Measurements from ENCODE around the gene GRHL3. TPM values are rescaled to one million over a fixed set of nuclear protein-coding genes. Genes with fewer than 3 reads are reported as not detected.

Gene GRHL3
- total RNA-seq, 1 experiment from 2014 or later, result 1.1 TPM

DNA sequence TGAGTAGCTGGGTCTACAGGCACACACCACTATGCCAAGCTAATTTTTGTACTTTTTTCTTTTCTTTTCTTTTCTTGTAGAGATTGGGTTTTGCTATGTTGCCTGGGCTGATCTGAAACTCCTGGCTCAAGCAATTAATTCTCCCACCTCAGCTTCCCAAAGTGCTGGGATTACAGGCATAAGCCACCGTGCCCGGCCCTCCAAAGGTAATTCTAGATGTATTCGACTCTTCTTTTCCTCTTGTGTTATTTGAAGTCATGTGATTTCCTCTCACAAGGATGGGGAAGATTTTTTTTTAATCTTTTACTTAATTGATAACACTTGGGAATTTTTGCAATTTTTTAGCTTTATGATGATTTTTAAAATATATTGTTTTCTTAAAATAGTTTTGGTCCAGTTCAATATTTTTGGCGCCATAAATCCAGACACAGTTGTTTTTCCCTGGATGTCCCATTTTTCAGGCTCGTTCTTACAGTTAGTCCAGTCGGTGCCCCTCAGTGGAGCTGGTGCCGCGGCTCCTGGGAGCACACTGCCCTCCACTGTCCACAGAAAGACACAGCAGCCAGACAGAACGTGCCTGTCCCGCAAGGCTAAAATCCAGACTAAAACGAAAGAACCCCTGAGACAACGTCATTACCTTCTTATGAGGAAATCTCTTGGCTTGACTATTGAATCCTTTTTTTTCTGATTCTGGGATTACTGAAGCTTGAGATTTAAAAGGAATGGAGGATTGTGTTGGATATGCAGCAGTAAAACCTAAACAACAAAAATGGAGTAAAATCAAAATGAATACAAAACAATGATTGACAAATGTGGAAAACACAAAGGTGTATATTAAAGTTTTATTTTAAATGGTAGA lies 72.0 kb downstream of the GRHL3 start:
- no TSS peak for BruUV-seq (replicated peaks)
- Histone ChIP-seq H3K27me3 (ENCODE audit: insufficient read depth, low read depth) (no peaks in the 10 kb centered on the region), H3K9me3 (ENCODE audit: insufficient read depth, low read depth) (no peaks in the 10 kb centered on the region), H2AFZ (no peak overlapping the region), H4K20me1 (ENCODE audit: insufficient read depth) (no peaks in the 10 kb centered on the region), H3F3A (ENCODE audit: insufficient read depth, low read depth) (peaks cover 10% of the 10 kb centered on the region), H3K4me1 (replicated peaks; ENCODE audit: insufficient read depth) (peaks cover 8% of the 10 kb centered on the region), H3K79me2 (ENCODE audit: low read depth) (no peaks in the 10 kb centered on the region), H3K4me2 (no peak overlapping the region), H3K36me3 (ENCODE audit: low read depth) (no peaks in the 10 kb centered on the region), H3K4me3 (no peak overlapping the region), H3K27ac (peak overlapping the region; percentile 14; the same call in 1 of the 2 replicates), H3K9me2 (ENCODE audit: insufficient read depth) (no peaks in the 10 kb centered on the region)
- no peak for TF ChIP-seq EZH2 (IDR thresholded peaks at IDR 0.05; ENCODE audit: low read depth)
- TF ChIP-seq, protein P1, sequence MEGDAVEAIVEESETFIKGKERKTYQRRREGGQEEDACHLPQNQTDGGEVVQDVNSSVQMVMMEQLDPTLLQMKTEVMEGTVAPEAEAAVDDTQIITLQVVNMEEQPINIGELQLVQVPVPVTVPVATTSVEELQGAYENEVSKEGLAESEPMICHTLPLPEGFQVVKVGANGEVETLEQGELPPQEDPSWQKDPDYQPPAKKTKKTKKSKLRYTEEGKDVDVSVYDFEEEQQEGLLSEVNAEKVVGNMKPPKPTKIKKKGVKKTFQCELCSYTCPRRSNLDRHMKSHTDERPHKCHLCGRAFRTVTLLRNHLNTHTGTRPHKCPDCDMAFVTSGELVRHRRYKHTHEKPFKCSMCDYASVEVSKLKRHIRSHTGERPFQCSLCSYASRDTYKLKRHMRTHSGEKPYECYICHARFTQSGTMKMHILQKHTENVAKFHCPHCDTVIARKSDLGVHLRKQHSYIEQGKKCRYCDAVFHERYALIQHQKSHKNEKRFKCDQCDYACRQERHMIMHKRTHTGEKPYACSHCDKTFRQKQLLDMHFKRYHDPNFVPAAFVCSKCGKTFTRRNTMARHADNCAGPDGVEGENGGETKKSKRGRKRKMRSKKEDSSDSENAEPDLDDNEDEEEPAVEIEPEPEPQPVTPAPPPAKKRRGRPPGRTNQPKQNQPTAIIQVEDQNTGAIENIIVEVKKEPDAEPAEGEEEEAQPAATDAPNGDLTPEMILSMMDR (conservative IDR thresholded peaks at IDR 0.05), result peak; percentile 90
- intact Hi-C loops (cut with micrococcal nuclease; ENCODE audit: unreplicated experiment), result loop anchor here (1.0 to 5.0 kb wide), 8 partner anchors 68 to 849 kb away; no protein-coding TSS in a partner anchor
- ChIA-PET POLR2A (ENCODE audit: unreplicated experiment) (interaction anchor here (0.6 kb wide), 2 partner anchors 189 to 431 kb away, joined by 3 to 4 read pairs; no protein-coding TSS in a partner anchor), CTCF (interaction anchor here (0.5 to 4.2 kb wide), 14 partner anchors 26 to 1979 kb away, joined by 3 to 43 read pairs (median 4); no protein-coding TSS in a partner anchor)
- DNase-seq, result peak in 1 of 2 experiments; percentile 66

DNA sequence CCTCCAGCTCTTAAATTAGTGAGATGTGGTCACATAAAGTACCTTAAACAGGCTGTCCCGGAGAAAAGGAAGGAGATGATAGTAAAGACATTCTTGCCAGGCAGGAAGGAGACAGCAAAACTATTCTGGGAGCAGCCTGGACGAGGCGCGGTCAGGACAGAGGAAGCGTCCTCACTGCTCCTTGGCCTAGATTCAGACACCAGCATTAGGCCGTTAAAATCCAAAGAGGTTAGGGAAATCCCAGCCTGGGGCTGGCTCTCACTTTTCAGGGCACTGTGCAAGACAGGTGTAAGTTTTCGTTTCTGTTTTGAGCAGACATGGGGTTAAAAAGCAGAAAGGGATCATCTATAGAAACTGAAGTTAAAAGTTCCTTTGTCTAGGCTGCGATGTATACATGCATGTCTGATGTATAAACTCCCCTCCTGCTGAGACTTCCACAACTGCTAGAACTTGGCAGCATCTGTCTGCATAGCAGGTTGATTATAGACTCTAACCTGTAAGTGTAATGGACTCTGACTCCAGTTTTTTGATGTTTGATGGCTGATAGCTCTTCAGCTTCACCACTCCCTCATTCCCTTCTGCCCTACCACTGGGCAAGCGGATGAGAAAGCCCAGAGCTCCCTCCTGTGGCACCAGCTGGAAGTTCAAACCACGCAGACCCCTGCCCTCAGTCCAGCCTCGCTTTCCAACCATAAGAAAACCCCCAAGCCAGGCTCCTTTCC lies 72.9 kb downstream of the GRHL3 start:
- Histone ChIP-seq H2AFZ (no peak overlapping the region), H4K20me1 (ENCODE audit: insufficient read depth) (no peaks in the 10 kb centered on the region), H3K36me3 (ENCODE audit: low read depth) (no peaks in the 10 kb centered on the region), H3K9me3 (ENCODE audit: insufficient read depth, low read depth) (no peaks in the 10 kb centered on the region), H3K79me2 (ENCODE audit: low read depth) (no peaks in the 10 kb centered on the region), H3K4me2 (no peak overlapping the region), H3K4me3 (no peak overlapping the region), H3K27ac (peak overlapping the region; percentile 14; the same call in 1 of the 2 replicates), H3F3A (ENCODE audit: insufficient read depth, low read depth) (peaks cover 10% of the 10 kb centered on the region), H3K27me3 (ENCODE audit: insufficient read depth, low read depth) (no peaks in the 10 kb centered on the region), H3K9me2 (ENCODE audit: insufficient read depth) (no peaks in the 10 kb centered on the region), H3K4me1 (replicated peaks; ENCODE audit: insufficient read depth) (peaks cover 8% of the 10 kb centered on the region)
- CTCF ChIA-PET, result interaction anchor here (0.6 to 4.2 kb wide), 14 partner anchors 17 to 1531 kb away, joined by 3 to 43 read pairs (median 4); no protein-coding TSS in a partner anchor
- intact Hi-C loops (cut with micrococcal nuclease; ENCODE audit: unreplicated experiment), result loop anchor here (1.0 to 5.0 kb wide), 7 partner anchors 69 to 850 kb away; no protein-coding TSS in a partner anchor
- POLR2A ChIA-PET (ENCODE audit: unreplicated experiment), result interaction anchor here (0.6 kb wide), 2 partner anchors 190 to 431 kb away, joined by 3 to 4 read pairs; no protein-coding TSS in a partner anchor
- no TSS peak for BruUV-seq (replicated peaks)
- TF ChIP-seq EZH2 (IDR thresholded peaks at IDR 0.05; ENCODE audit: low read depth), result no peak
- TF ChIP-seq, protein P1 (conservative IDR thresholded peaks at IDR 0.05), result peak; percentile 80
- peak; percentile 47 to 50 for DNase-seq

DNA sequence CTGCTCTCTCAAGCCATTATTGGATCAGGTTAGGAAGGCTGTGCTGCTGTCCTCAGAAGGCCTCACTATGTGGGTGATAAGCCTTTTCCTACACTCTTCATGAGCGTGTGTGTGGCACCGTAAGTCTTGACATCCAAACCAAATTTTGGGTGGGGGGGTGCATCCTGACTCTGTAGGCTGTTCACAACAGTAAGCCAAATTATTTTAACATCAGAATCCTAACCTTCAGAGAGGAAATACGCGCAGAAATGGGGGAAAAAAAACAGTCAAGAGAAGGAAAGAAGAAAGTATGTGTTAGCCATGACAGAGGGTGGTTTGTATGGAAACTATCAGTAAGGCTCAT lies 73.4 kb downstream of the GRHL3 start:
- Histone ChIP-seq H4K20me1 (ENCODE audit: insufficient read depth) (no peaks in the 10 kb centered on the region), H3K9me3 (ENCODE audit: insufficient read depth, low read depth) (no peaks in the 10 kb centered on the region), H3F3A (ENCODE audit: insufficient read depth, low read depth) (peaks cover 10% of the 10 kb centered on the region), H3K4me3 (no peak overlapping the region), H3K79me2 (ENCODE audit: low read depth) (no peaks in the 10 kb centered on the region), H3K36me3 (ENCODE audit: low read depth) (no peaks in the 10 kb centered on the region), H2AFZ (no peak overlapping the region), H3K4me2 (no peak overlapping the region), H3K9me2 (ENCODE audit: insufficient read depth) (no peaks in the 10 kb centered on the region), H3K27me3 (ENCODE audit: insufficient read depth, low read depth) (no peaks in the 10 kb centered on the region), H3K27ac (no peak overlapping the region), H3K4me1 (replicated peaks; ENCODE audit: insufficient read depth) (peaks cover 8% of the 10 kb centered on the region)
- ChIA-PET POLR2A (ENCODE audit: unreplicated experiment) (no interaction called here), CTCF (interaction anchor here (0.6 to 4.2 kb wide), 12 partner anchors 11 to 1532 kb away, joined by 3 to 43 read pairs (median 4); no protein-coding TSS in a partner anchor)
- BruUV-seq (replicated peaks), result no TSS peak
- DNase-seq, result no peak
- intact Hi-C loops (cut with micrococcal nuclease; ENCODE audit: unreplicated experiment), result loop anchor here (5.0 kb wide), 1 partner anchor 850 kb away; no protein-coding TSS in a partner anchor
- TF ChIP-seq, protein P1 (conservative IDR thresholded peaks at IDR 0.05), result peak; percentile 21; the same call in 1 of the 2 replicates
- no peak for TF ChIP-seq EZH2 (IDR thresholded peaks at IDR 0.05; ENCODE audit: low read depth)

Measured in PC-9 (cell line).